ENCODE results near the gene CD200R1. TPM values are rescaled to one million over a fixed set of nuclear protein-coding genes. Genes with fewer than 3 reads are reported as not detected.

CD200R1 gene
- total and polyA plus RNA-seq, 5 donors from 2014 or later: 3.9 to 7.5 (median 5.1) TPM

DNA sequence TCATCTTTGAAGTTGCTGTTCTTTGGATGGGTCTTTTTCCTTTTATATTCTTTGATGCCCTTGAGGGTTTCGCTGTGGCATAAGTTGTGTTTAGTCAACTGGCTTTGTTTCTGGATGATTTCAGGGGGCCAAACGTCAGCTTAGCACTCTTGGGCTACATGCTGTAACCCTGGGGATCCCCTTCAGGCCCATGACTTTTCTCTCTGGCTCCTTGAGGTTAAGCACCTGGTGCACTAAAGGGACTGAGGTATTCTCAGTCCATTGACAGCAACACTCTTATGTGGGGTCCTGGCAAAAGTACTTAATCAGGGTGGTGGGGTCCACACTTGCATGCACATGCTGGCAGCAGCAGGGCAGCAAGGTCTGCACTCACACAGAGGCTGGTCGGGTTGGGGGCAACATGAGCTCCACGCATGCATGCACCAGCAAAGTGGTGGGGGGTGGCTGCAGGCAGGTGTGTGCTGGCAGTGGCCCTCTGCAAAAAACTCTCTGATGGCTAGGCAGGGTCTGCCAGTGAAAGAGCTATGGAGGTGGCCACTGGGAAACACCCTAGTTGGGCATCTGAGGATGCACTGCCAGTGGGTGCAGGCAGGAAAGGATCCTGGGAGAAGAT is 90.1 kb downstream of the CD200R1 start:
- no peaks in the 10 kb centered on the region for H3K36me3 ChIP-seq (ENCODE audit: control insufficient read depth, insufficient read depth, low read length)
- Mint-ChIP-seq H3K27ac (no peak overlapping the region), H3K4me3 (no peak overlapping the region), H3K36me3 (no peaks in the 10 kb centered on the region), H3K9me3 (peaks cover 0 to 3% (median 0%) of the 10 kb centered on the region in 7 donors), H3K4me1 (no peaks in the 10 kb centered on the region), H3K27me3 (peaks cover 33% of the 10 kb centered on the region)
- H3K27ac ChIP-seq (ENCODE audit: insufficient read depth, low read length, poor library complexity, severe bottlenecking): no peak overlapping the region
- H3K4me1 ChIP-seq (ENCODE audit: control insufficient read depth, insufficient read depth, low read length, poor library complexity, severe bottlenecking): no peaks in the 10 kb centered on the region
- H3K9me3 ChIP-seq (ENCODE audit: control insufficient read depth in 2 of 2, low read length in 2 of 2): no peaks in the 10 kb centered on the region
- H3K27me3 ChIP-seq (ENCODE audit: control insufficient read depth, insufficient read depth, low read length): peaks cover 5% of the 10 kb centered on the region
- DNase-seq (no peak), ATAC-seq (ENCODE audit: low read depth in 2 of 2) (no peak)
- no peak overlapping the region for H3K4me3 ChIP-seq (ENCODE audit: low read depth, low read length)

DNA sequence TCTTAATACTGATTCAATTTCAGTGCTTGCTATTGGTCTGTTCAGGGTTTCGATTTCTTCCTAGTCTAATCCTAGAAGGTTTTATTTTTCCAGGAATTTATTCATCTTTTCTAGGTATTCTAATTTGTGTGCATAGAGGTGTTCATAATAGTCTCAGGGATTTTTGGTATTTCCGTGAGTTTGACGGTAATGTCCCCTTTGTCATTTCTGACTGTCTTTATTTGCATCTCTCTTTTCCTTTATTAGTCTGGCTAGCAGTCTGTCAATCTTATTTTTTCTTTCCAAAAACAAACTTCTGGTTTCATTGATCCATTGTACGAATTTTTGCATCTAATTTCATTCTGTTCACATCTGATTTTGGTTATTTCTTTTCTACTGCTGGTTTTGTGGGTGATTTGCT is 93.0 kb downstream of the CD200R1 start:
- DNase-seq (no peak), ATAC-seq (ENCODE audit: low read depth in 2 of 2) (no peak)
- Histone ChIP-seq H3K4me3 (ENCODE audit: low read depth, low read length) (no peak overlapping the region), H3K9me3 (ENCODE audit: control insufficient read depth in 2 of 2, low read length in 2 of 2) (no peaks in the 10 kb centered on the region), H3K4me1 (ENCODE audit: control insufficient read depth, insufficient read depth, low read length, poor library complexity, severe bottlenecking) (no peaks in the 10 kb centered on the region), H3K27ac (ENCODE audit: insufficient read depth, low read length, poor library complexity, severe bottlenecking) (no peak overlapping the region), H3K27me3 (ENCODE audit: control insufficient read depth, insufficient read depth, low read length) (peaks cover 2% of the 10 kb centered on the region), H3K36me3 (ENCODE audit: control insufficient read depth, insufficient read depth, low read length) (no peaks in the 10 kb centered on the region)
- Mint-ChIP-seq H3K9me3 (peaks cover 0 to 6% (median 1%) of the 10 kb centered on the region in 7 donors), H3K4me3 (no peak overlapping the region), H3K4me1 (no peaks in the 10 kb centered on the region), H3K27me3 (peaks cover 25% of the 10 kb centered on the region), H3K36me3 (no peaks in the 10 kb centered on the region), H3K27ac (peak overlapping the region in 1 of 3 donors; percentile 84)

GRCh38 chr3:112875561-112875960 is 99.3 kb downstream of the CD200R1 start:
- H3K9me3 Mint-ChIP-seq: peaks cover 0 to 16% (median 9%) of the 10 kb centered on the region in 7 donors
- H3K27me3 Mint-ChIP-seq: peaks cover 13% of the 10 kb centered on the region
- no peaks in the 10 kb centered on the region for H3K36me3 ChIP-seq (ENCODE audit: control insufficient read depth, insufficient read depth, low read length)
- H3K4me1 Mint-ChIP-seq: peaks cover 0 to 5% (median 2%) of the 10 kb centered on the region in 4 donors
- H3K27ac Mint-ChIP-seq: no peak overlapping the region
- no peaks in the 10 kb centered on the region for H3K36me3 Mint-ChIP-seq
- H3K4me1 ChIP-seq (ENCODE audit: control insufficient read depth, insufficient read depth, low read length, poor library complexity, severe bottlenecking): no peaks in the 10 kb centered on the region
- H3K9me3 ChIP-seq (ENCODE audit: control insufficient read depth in 2 of 2, low read length in 2 of 2): peaks cover 2 to 10% of the 10 kb centered on the region in 2 experiments
- no peak for DNase-seq
- H3K4me3 ChIP-seq (ENCODE audit: low read depth, low read length): no peak overlapping the region
- no peak for ATAC-seq (ENCODE audit: low read depth in 2 of 2)
- no peak overlapping the region for H3K4me3 Mint-ChIP-seq
- H3K27ac ChIP-seq (ENCODE audit: insufficient read depth, low read length, poor library complexity, severe bottlenecking): no peak overlapping the region
- no peaks in the 10 kb centered on the region for H3K27me3 ChIP-seq (ENCODE audit: control insufficient read depth, insufficient read depth, low read length)

DNA sequence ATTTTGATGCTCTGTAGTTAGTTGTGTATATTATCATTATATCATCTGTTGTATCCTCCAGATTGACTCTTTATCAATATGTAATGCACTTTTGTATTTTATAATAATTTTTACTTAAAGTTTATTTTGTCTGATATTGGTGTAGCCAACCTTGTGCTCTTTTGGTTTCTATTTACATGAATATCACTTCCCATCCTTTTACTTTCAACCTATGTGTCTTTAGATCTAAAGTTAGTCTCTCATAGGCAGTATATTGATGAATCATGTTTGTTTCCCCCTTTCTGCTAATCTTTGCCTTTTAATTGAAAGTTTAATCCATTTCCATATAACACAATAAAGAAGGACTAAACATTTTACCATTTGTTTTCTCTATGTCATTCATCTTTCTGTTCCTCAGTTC is 100.2 kb downstream of the CD200R1 start:
- no peak overlapping the region for H3K27ac ChIP-seq (ENCODE audit: insufficient read depth, low read length, poor library complexity, severe bottlenecking)
- no peaks in the 10 kb centered on the region for H3K4me1 ChIP-seq (ENCODE audit: control insufficient read depth, insufficient read depth, low read length, poor library complexity, severe bottlenecking)
- Mint-ChIP-seq H3K4me3 (no peak overlapping the region), H3K27me3 (peaks cover 5% of the 10 kb centered on the region), H3K9me3 (peaks cover 0 to 24% (median 12%) of the 10 kb centered on the region in 7 donors), H3K4me1 (peaks cover 0 to 5% (median 2%) of the 10 kb centered on the region in 4 donors), H3K27ac (no peak overlapping the region), H3K36me3 (no peaks in the 10 kb centered on the region)
- DNase-seq: no peak
- H3K36me3 ChIP-seq (ENCODE audit: control insufficient read depth, insufficient read depth, low read length): no peaks in the 10 kb centered on the region
- no peak overlapping the region for H3K4me3 ChIP-seq (ENCODE audit: low read depth, low read length)
- peaks cover 9 to 17% of the 10 kb centered on the region in 2 experiments for H3K9me3 ChIP-seq (ENCODE audit: control insufficient read depth in 2 of 2, low read length in 2 of 2)
- H3K27me3 ChIP-seq (ENCODE audit: control insufficient read depth, insufficient read depth, low read length): no peaks in the 10 kb centered on the region
- ATAC-seq (ENCODE audit: low read depth in 2 of 2): no peak

- Histone ChIP-seq H3K4me1 (ENCODE audit: control insufficient read depth, insufficient read depth, low read length, poor library complexity, severe bottlenecking) (no peaks in the 10 kb centered on the region), H3K27ac (ENCODE audit: insufficient read depth, low read length, poor library complexity, severe bottlenecking) (no peak overlapping the region), H3K4me3 (ENCODE audit: low read depth, low read length) (no peak overlapping the region), H3K27me3 (ENCODE audit: control insufficient read depth, insufficient read depth, low read length) (no peaks in the 10 kb centered on the region), H3K36me3 (ENCODE audit: control insufficient read depth, insufficient read depth, low read length) (no peaks in the 10 kb centered on the region), H3K9me3 (ENCODE audit: control insufficient read depth in 2 of 2, low read length in 2 of 2) (peaks cover 11 to 17% of the 10 kb centered on the region in 2 experiments)
- no peaks in the 10 kb centered on the region for H3K36me3 Mint-ChIP-seq
- H3K9me3 Mint-ChIP-seq: peaks cover 0 to 29% (median 12%) of the 10 kb centered on the region in 7 donors
- no peak for DNase-seq
- ATAC-seq (ENCODE audit: low read depth in 2 of 2): no peak
- no peak overlapping the region for H3K4me3 Mint-ChIP-seq
- H3K4me1 Mint-ChIP-seq: peaks cover 0 to 5% (median 2%) of the 10 kb centered on the region in 4 donors
- H3K27me3 Mint-ChIP-seq: peaks cover 5% of the 10 kb centered on the region
- H3K27ac Mint-ChIP-seq: no peak overlapping the region
Measured at GRCh38 chr3:112873632-112874031, 101.3 kb downstream of the CD200R1 start.

DNA sequence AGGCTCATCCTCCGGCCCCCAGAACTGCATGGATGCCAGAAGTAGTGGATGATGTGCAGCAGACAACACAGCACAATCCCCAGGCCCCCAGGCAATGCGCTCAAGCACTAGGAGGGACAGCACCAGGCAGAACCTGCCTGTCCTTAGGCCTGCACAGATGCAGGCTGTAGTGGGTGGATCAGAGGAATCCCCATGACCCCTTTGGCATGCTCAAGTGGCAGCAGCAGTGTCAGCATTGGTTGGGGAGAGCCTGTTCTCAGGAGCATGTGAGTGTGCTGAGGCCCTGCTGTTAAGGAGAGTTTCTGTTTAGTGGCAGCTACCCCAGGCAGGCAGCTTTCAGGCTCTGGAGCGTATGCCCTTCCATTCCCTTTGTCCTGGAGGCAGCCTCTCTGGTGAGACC is 103.2 kb downstream of the CD200R1 start:
- Mint-ChIP-seq H3K4me1 (peaks cover 0 to 5% (median 2%) of the 10 kb centered on the region in 4 donors), H3K27me3 (peaks cover 5% of the 10 kb centered on the region), H3K27ac (no peak overlapping the region), H3K4me3 (no peak overlapping the region), H3K9me3 (peaks cover 0 to 23% (median 13%) of the 10 kb centered on the region in 7 donors), H3K36me3 (no peaks in the 10 kb centered on the region)
- no peak for DNase-seq
- H3K27me3 ChIP-seq (ENCODE audit: control insufficient read depth, insufficient read depth, low read length): no peaks in the 10 kb centered on the region
- ATAC-seq (ENCODE audit: low read depth in 2 of 2): no peak
- H3K36me3 ChIP-seq (ENCODE audit: control insufficient read depth, insufficient read depth, low read length): no peaks in the 10 kb centered on the region
- H3K9me3 ChIP-seq (ENCODE audit: control insufficient read depth in 2 of 2, low read length in 2 of 2): peaks cover 11 to 17% of the 10 kb centered on the region in 2 experiments
- no peaks in the 10 kb centered on the region for H3K4me1 ChIP-seq (ENCODE audit: control insufficient read depth, insufficient read depth, low read length, poor library complexity, severe bottlenecking)
- no peak overlapping the region for H3K27ac ChIP-seq (ENCODE audit: insufficient read depth, low read length, poor library complexity, severe bottlenecking)
- H3K4me3 ChIP-seq (ENCODE audit: low read depth, low read length): no peak overlapping the region

Other genes with a start within 250 kb of the CD200R1 start
- gene CD200R1L, start 128.2 kb downstream of the CD200R1 start, total RNA-seq: not detected
- gene CD200R1L, start 128.2 kb downstream of the CD200R1 start, polyA plus RNA-seq: not detected
- 17.0 TPM for gene GTPBP8, start 15.9 kb upstream of the CD200R1 start, total RNA-seq
- 10 to 100 TPM; 18.1 to 25.7 (median 21.1) TPM for gene GTPBP8, start 15.9 kb upstream of the CD200R1 start, polyA plus RNA-seq
- gene BOC, start 236.5 kb upstream of the CD200R1 start, total RNA-seq: not detected
- gene BOC, start 236.5 kb upstream of the CD200R1 start, polyA plus RNA-seq: not detected